HG02852 (cell line): Measurements from ENCODE around the gene VAC14.

Experiments used
- ATAC-seq: cut with Tn5 transposase; IDR thresholded peaks from one replicate; pipeline ENCODE4 v1.9.1; 2021; ENCODE audit warnings: mild to moderate bottlenecking, moderate library complexity; ENCODE audit not compliant: unreplicated experiment

VAC14 gene

GRCh38 chr16:70665806-70666735 lies 134.9 kb downstream of the VAC14 start:
- no peak for ATAC-seq

GRCh38 chr16:70665113-70665694 lies 135.8 kb downstream of the VAC14 start:
- no peak for ATAC-seq

GRCh38 chr16:70664325-70665112 lies 136.4 kb downstream of the VAC14 start:
- ATAC-seq, result no peak

GRCh38 chr16:70663524-70664324 lies 137.2 kb downstream of the VAC14 start:
- no peak for ATAC-seq

- no peak for ATAC-seq
Measured at GRCh38 chr16:70662991-70663523, 137.9 kb downstream of the VAC14 start.

GRCh38 chr16:70661918-70662641 lies 138.9 kb downstream of the VAC14 start:
- no peak for ATAC-seq

GRCh38 chr16:70661534-70661917 lies 139.4 kb downstream of the VAC14 start:
- no peak for ATAC-seq

GRCh38 chr16:70660672-70661350 lies 140.1 kb downstream of the VAC14 start:
- ATAC-seq, result no peak

GRCh38 chr16:70659953-70660671 lies 140.8 kb downstream of the VAC14 start:
- no peak for ATAC-seq

- ATAC-seq, result no peak
Measured at GRCh38 chr16:70659546-70659945, 141.4 kb downstream of the VAC14 start.

- ATAC-seq, result no peak
Measured at GRCh38 chr16:70658921-70659320, 142.0 kb downstream of the VAC14 start.

GRCh38 chr16:70657956-70658355 lies 143.0 kb downstream of the VAC14 start:
- no peak for ATAC-seq

GRCh38 chr16:70656712-70657263 lies 144.2 kb downstream of the VAC14 start:
- ATAC-seq, result no peak

GRCh38 chr16:70656065-70656711 lies 144.8 kb downstream of the VAC14 start:
- ATAC-seq, result no peak

- peak; percentile 52 for ATAC-seq
Measured at GRCh38 chr16:70653809-70654771, 146.9 kb downstream of the VAC14 start.

- ATAC-seq, result no peak
Measured at GRCh38 chr16:70653406-70653805, 147.6 kb downstream of the VAC14 start.

GRCh38 chr16:70652322-70652721 lies 148.6 kb downstream of the VAC14 start:
- no peak for ATAC-seq
